ENCODE data around the gene ABRACL.

The ABRACL gene, protein sequence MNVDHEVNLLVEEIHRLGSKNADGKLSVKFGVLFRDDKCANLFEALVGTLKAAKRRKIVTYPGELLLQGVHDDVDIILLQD

DNA sequence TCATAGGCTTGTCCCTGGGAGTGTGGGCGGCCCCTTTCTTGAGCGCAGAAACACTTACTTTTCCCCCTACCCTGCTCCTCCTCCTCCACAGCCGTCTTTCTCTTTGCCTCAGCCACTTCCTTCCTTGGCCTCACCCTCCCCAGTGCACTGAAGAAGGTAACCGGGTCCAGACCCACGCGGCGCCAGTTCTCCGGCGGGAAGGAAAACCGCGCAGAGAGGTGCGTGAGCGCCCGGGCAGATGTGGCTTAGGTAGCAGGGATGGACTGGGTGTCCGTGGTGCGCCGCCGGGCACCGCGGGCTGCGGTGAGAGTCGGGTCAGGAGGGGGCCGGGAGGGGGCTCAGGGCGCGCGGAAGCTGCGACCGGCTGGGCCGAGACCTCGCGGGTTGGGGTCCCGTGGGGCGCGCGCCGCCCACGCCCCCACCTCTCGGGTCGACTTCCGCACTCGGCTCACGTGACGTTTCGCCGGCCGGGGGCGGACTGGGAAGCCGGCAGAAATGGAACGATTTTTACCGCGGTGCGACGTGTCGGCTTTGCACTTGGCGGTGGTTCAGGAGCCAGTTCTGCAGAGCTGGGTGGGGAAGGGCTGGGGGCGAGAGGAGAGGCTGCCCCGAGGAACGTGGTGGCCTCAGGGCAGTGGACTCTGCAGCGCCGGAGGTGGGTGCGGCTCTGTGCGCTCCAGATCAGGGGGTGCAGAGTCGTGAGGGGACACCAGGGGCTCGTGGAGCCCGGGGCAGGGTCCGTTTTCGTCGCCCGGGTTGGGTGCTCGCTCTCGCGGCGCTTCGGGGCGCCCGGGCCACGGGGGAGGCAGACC, at the start of gene ABRACL:
TSS of gene ABRACL (plus strand) at position 88 of the 812 bp plus-strand sequence. CDS start 5,416 bp downstream, outside the sequence.
- Histone ChIP-seq H3K4me3 (ENCODE audit: low read depth, low read length, poor library complexity, severe bottlenecking) (peak within 1 kb of the TSS; percentile 77), H3K9me3 (ENCODE audit: low read length) (no peaks in the 10 kb centered on the region), H3K79me2 (ENCODE audit: insufficient read depth, low read length) (peaks cover 19% of the 10 kb centered on the region), H3K4me1 (ENCODE audit: insufficient read depth, low read length, severe bottlenecking) (peaks cover 33% of the 10 kb centered on the region), H3K27me3 (ENCODE audit: insufficient read depth, low read length) (no peaks in the 10 kb centered on the region), H2AFZ (ENCODE audit: low read length) (peak within 1 kb of the TSS; percentile 29), H3F3A (ENCODE audit: insufficient read depth, low read length) (no peaks in the 10 kb centered on the region), H3K9ac (ENCODE audit: low read length) (peak within 1 kb of the TSS; percentile 90), H3K36me3 (ENCODE audit: insufficient read depth, low read length) (peaks cover 14% of the 10 kb centered on the region; the same call in 1 of the 2 replicates), H3K4me2 (ENCODE audit: low read length) (peak within 1 kb of the TSS; percentile 95), H4K20me1 (ENCODE audit: insufficient read depth, low read length) (no peaks in the 10 kb centered on the region), H3K9me2 (ENCODE audit: low read depth, low read length) (no peaks in the 10 kb centered on the region), H3K27ac (ENCODE audit: low read depth, low read length, poor library complexity, severe bottlenecking) (peak within 1 kb of the TSS; percentile 87)
- TF ChIP-seq EZH2 (IDR thresholded peaks at IDR 0.05; ENCODE audit: borderline replicate concordance, low read length): no peak
- TF ChIP-seq, protein P1, sequence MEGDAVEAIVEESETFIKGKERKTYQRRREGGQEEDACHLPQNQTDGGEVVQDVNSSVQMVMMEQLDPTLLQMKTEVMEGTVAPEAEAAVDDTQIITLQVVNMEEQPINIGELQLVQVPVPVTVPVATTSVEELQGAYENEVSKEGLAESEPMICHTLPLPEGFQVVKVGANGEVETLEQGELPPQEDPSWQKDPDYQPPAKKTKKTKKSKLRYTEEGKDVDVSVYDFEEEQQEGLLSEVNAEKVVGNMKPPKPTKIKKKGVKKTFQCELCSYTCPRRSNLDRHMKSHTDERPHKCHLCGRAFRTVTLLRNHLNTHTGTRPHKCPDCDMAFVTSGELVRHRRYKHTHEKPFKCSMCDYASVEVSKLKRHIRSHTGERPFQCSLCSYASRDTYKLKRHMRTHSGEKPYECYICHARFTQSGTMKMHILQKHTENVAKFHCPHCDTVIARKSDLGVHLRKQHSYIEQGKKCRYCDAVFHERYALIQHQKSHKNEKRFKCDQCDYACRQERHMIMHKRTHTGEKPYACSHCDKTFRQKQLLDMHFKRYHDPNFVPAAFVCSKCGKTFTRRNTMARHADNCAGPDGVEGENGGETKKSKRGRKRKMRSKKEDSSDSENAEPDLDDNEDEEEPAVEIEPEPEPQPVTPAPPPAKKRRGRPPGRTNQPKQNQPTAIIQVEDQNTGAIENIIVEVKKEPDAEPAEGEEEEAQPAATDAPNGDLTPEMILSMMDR (IDR thresholded peaks at IDR 0.05; ENCODE audit: low read length): no peak

DNA sequence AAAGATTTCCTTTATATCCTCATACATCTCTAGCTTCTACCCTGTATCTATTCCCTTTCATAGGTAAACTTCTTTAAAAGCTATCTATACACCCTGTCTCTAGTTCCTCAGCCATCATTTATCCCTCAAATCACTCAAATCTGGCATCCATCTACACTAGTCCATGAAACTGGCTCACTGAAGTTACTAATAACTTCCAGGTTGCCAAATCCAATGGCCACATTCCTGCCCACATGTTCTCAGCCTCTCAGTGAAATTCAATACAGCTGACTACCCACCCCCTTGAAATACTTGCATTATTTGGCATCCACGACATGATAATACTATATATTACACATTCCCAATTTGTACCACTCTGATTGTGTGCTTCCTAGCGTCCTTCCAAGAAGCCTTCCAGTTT, 49.2 kb upstream of the ABRACL start:
- H3K9me2 ChIP-seq (ENCODE audit: low read depth, low read length): no peaks in the 10 kb centered on the region
- H3K4me1 ChIP-seq (ENCODE audit: insufficient read depth, low read length, severe bottlenecking): peaks cover under 1% of the 10 kb centered on the region

DNA sequence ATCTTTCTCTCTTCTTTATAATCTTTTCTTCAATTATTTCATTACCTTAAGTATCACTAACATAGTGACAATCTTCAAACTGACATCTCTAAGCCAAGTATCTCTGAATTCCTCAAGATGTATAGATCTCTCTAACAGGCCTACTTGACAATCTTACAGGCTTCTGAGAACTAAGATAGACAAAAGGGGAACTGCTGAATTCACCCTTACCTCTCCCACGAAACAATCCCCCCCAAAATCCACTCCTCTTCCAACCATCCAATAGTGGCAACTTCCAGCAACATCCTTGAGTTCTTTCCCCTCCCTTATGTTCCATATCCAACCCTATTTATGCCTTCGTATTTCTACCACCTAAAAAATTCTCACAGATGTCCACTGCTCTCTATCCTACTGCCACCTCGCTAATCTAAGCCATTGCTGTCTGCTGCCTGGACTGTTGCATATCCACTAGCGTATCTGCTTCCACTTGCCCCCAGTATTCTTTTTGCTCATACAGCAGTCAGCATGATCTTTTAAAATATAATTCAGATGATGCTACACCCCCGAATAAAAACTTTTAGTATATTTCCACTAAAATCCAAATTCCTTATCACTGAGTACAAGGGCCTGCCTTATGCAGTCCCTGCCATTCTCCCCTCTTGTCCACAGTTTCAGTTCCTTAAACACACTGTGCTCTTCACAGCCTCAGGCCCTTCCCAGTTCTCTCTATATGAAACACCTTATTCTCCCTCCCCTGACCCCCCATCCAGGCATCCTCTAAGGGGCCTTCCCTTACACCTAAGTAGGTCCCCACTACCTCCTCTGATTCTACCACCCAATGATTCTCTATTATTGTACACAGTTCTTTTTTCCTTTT, 48.5 kb upstream of the ABRACL start:
- H4K20me1 ChIP-seq (ENCODE audit: insufficient read depth, low read length): no peaks in the 10 kb centered on the region
- H3K9ac ChIP-seq (ENCODE audit: low read length): no peak overlapping the region
- H2AFZ ChIP-seq (ENCODE audit: low read length): no peak overlapping the region
- peaks cover 66% of the 10 kb centered on the region for H3K79me2 ChIP-seq (ENCODE audit: insufficient read depth, low read length)
- no peaks in the 10 kb centered on the region for H3K9me3 ChIP-seq (ENCODE audit: low read length)
- H3K9me2 ChIP-seq (ENCODE audit: low read depth, low read length): no peaks in the 10 kb centered on the region
- H3K4me3 ChIP-seq (ENCODE audit: low read depth, low read length, poor library complexity, severe bottlenecking): no peak overlapping the region
- H3K27me3 ChIP-seq (ENCODE audit: insufficient read depth, low read length): no peaks in the 10 kb centered on the region
- H3K27ac ChIP-seq (ENCODE audit: low read depth, low read length, poor library complexity, severe bottlenecking): no peak overlapping the region
- peaks cover 7% of the 10 kb centered on the region for H3K4me1 ChIP-seq (ENCODE audit: insufficient read depth, low read length, severe bottlenecking)
- TF ChIP-seq, protein P1 (IDR thresholded peaks at IDR 0.05; ENCODE audit: low read length): no peak
- no peak for TF ChIP-seq EZH2 (IDR thresholded peaks at IDR 0.05; ENCODE audit: borderline replicate concordance, low read length)
- H3K4me2 ChIP-seq (ENCODE audit: low read length): no peak overlapping the region
- H3F3A ChIP-seq (ENCODE audit: insufficient read depth, low read length): no peaks in the 10 kb centered on the region
- H3K36me3 ChIP-seq (ENCODE audit: insufficient read depth, low read length): no peaks in the 10 kb centered on the region

More for the DNA sequence above, 49.2 kb upstream of the ABRACL start:
- H3K9ac ChIP-seq (ENCODE audit: low read length): no peak overlapping the region
- no peak overlapping the region for H3K4me3 ChIP-seq (ENCODE audit: low read depth, low read length, poor library complexity, severe bottlenecking)
- H3K9me3 ChIP-seq (ENCODE audit: low read length): no peaks in the 10 kb centered on the region
- H2AFZ ChIP-seq (ENCODE audit: low read length): no peak overlapping the region
- TF ChIP-seq, protein P1 (IDR thresholded peaks at IDR 0.05; ENCODE audit: low read length): no peak
- no peak for TF ChIP-seq EZH2 (IDR thresholded peaks at IDR 0.05; ENCODE audit: borderline replicate concordance, low read length)
- no peaks in the 10 kb centered on the region for H3K36me3 ChIP-seq (ENCODE audit: insufficient read depth, low read length)
- no peaks in the 10 kb centered on the region for H3K27me3 ChIP-seq (ENCODE audit: insufficient read depth, low read length)
- no peak overlapping the region for H3K27ac ChIP-seq (ENCODE audit: low read depth, low read length, poor library complexity, severe bottlenecking)
- H3F3A ChIP-seq (ENCODE audit: insufficient read depth, low read length): no peaks in the 10 kb centered on the region
- H3K79me2 ChIP-seq (ENCODE audit: insufficient read depth, low read length): peaks cover 72% of the 10 kb centered on the region
- no peaks in the 10 kb centered on the region for H4K20me1 ChIP-seq (ENCODE audit: insufficient read depth, low read length)
- H3K4me2 ChIP-seq (ENCODE audit: low read length): no peak overlapping the region
